A673 (cell line): Measurements from ENCODE around the gene FAM120B.

Experiments
- CTCF ChIP-seq: fragments of 300-800, 200-600 bp; sonication (generic); conservative IDR thresholded peaks from 2 replicates; pipeline ENCODE4 v1.5.1; 2017; ENCODE audit warnings: low read depth, mild to moderate bottlenecking, antibody characterized with exemption, low read length, moderate library complexity, mixed read lengths
- EZH2 ChIP-seq: fragments of 200-600 bp; sonication (generic); IDR thresholded peaks from 2 replicates; pipeline ENCODE4 v1.6.1; 2017; ENCODE audit warnings: borderline replicate concordance, low read depth, mild to moderate bottlenecking, mixed read lengths, antibody characterized with exemption, low read length; ENCODE audit not compliant: poor library complexity, severe bottlenecking

GRCh38 chr6:170289180-170289931, 17.2 kb upstream of the FAM120B start:
- TF ChIP-seq CTCF (no peak), EZH2 (peak; percentile 17)
